GDM1 (cell line): ENCODE results near the gene ZNF445.
"Not testable (repeated sequence)": the region's sequence is repeated elsewhere in the genome, so short reads cannot be mapped to it uniquely, and the experiment has no call there.

ENCODE experiments used
- DNase-seq: peaks from one replicate; lab custom pipeline; 2025; lab: John Stamatoyannopoulos, UW

Gene ZNF445

GRCh38 chr3:44476181-44476611, 1.3 kb downstream of the ZNF445 start:
- no peak for DNase-seq

- not testable (repeated sequence) for DNase-seq
Measured at GRCh38 chr3:44474886-44475285, 2.6 kb downstream of the ZNF445 start.

GRCh38 chr3:44470430-44470829, 7.0 kb downstream of the ZNF445 start:
- DNase-seq: no peak

GRCh38 chr3:44469914-44470313, 7.6 kb downstream of the ZNF445 start:
- DNase-seq: no peak

GRCh38 chr3:44468572-44469520, 8.6 kb downstream of the ZNF445 start:
- no peak for DNase-seq

GRCh38 chr3:44468099-44468537, 9.4 kb downstream of the ZNF445 start:
- DNase-seq: not testable (repeated sequence)

GRCh38 chr3:44467241-44467640, 10.2 kb downstream of the ZNF445 start:
- no peak for DNase-seq

- not testable (repeated sequence) for DNase-seq
Measured at GRCh38 chr3:44464920-44465319, 12.6 kb downstream of the ZNF445 start.

- DNase-seq: no peak
Measured at GRCh38 chr3:44464509-44464908, 13.0 kb downstream of the ZNF445 start.

- DNase-seq: not testable (repeated sequence)
Measured at GRCh38 chr3:44460050-44460449, 17.4 kb downstream of the ZNF445 start.

- DNase-seq: no peak
Measured at GRCh38 chr3:44455318-44455717, 22.2 kb downstream of the ZNF445 start.

- DNase-seq: no peak
Measured at GRCh38 chr3:44454258-44454657, 23.2 kb downstream of the ZNF445 start.

GRCh38 chr3:44451441-44451840, 26.0 kb downstream of the ZNF445 start:
- no peak for DNase-seq

GRCh38 chr3:44446929-44447328, 30.5 kb downstream of the ZNF445 start:
- DNase-seq: no peak

GRCh38 chr3:44445786-44446185, 31.7 kb downstream of the ZNF445 start:
- DNase-seq: no peak

GRCh38 chr3:44444896-44445691, 32.4 kb downstream of the ZNF445 start:
- DNase-seq: no peak

GRCh38 chr3:44444437-44444836, 33.0 kb downstream of the ZNF445 start:
- DNase-seq: no peak

GRCh38 chr3:44442596-44443309, 34.7 kb downstream of the ZNF445 start:
- DNase-seq: no peak

- peak; percentile 98 for DNase-seq
Measured at GRCh38 chr3:44439499-44440295, 37.8 kb downstream of the ZNF445 start.

- DNase-seq: no peak
Measured at GRCh38 chr3:44437800-44438199, 39.7 kb downstream of the ZNF445 start.

- no peak for DNase-seq
Measured at GRCh38 chr3:44436181-44436580, 41.3 kb downstream of the ZNF445 start.
